Muscle of back (tissue), 11 donors: ENCODE data around the gene GTPBP3. TPM values are rescaled to one million over a fixed set of nuclear protein-coding genes. Genes with fewer than 3 reads are reported as not detected.
"Not testable (repeated sequence)": the region's sequence is repeated elsewhere in the genome, so short reads cannot be mapped to it uniquely, and the experiment has no call there.

ENCODE experiments used
- DNase-seq, 3 donors: peaks; one replicate each; pipeline versions ENCODE4 v3.0.0 to v3.0.0-alpha.2; 2013
- polyA plus RNA-seq, 10 donors: library from polyadenylated mRNA; unstranded; fragments of 120-200 nt; gene quantifications; one replicate each; pipeline ENCODE4 v1.2.1, GENCODE V29; 2013; ENCODE audit not compliant: insufficient read length in 10 of 10

Gene GTPBP3
- polyA plus RNA-seq, 10 donors: 8.4 to 19.4 (median 11.5) TPM

- DNase-seq: no peak
These were observed 4.0 kb downstream of the GTPBP3 start for GRCh38 chr19:17341386-17341785.

DNA sequence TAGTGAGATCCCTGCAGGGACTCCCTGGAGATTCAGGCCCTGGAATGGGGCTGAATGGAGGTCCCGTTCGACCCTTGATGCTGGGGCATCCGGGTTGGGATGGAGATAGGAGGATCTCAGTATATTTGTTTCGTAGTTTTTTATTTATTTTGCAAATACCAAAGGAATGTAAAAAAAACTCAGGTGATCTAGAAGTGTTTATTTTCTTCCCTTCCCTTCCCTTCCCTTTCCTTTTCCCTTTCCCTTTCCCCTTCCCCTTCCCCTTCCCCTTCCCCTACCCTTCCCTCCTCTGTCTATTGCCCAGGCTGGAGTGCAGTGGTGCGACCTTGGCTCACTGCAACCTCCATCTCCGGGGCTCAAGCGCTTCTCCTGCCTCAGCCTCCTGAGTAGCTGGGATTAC, 4.5 kb downstream of the GTPBP3 start:
- DNase-seq: no peak

- DNase-seq: peak in 2 of 3 donors; percentile 79 to 81
These were observed 8.8 kb downstream of the GTPBP3 start for GRCh38 chr19:17346109-17346671.

- peak in 1 of 3 donors; percentile 50 for DNase-seq
These were observed 10.0 kb downstream of the GTPBP3 start for GRCh38 chr19:17347361-17347760.

DNA sequence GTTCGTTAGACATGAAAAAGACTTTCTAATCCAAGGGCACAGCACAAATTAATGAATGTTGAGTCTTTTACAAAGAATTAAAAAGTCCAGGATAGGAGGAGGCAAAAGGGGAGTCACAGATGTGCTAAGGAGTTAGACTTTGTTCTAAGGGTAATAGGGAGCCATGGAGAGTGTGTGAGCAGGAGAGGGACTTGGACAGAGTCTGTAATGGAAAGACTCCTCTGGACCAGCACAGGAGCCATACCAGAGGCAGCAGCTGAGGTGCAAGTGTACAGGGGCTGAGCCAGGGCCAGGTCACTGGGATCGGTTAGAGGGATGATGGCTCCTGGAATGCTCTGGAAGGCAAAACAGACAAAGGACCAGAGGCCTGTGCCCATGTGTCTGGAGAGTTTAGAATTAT, 10.5 kb downstream of the GTPBP3 start:
- DNase-seq: peak in 1 of 3 donors; percentile 7

DNA sequence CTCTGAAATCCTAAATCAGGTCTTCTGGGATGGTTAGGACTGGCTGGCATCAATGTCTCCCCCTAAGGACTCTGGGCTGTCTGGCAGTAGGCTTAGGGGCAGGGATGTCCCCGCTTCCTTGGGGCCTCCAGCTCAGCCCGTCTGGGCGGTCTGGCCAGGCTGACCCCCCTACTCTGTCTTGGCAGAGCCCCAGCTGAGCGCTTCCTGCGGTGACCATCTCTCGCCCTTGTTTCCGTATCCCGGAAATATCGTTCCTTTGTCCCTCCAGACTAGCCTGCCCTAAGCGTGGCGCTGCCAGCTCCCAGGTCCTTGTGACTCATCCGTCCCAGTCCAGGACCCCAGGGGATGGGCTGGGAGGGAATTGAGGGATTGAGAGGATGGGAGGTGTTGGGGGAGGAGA, 11.3 kb downstream of the GTPBP3 start:
- DNase-seq: peak in 2 of 3 donors; percentile 71 to 79

GRCh38 chr19:17351815-17352435, 14.6 kb downstream of the GTPBP3 start:
- no peak for DNase-seq

- no peak for DNase-seq
These were observed 15.4 kb downstream of the GTPBP3 start for GRCh38 chr19:17352608-17353280.

- DNase-seq: no peak
These were observed 16.0 kb downstream of the GTPBP3 start for GRCh38 chr19:17353386-17353785.

DNA sequence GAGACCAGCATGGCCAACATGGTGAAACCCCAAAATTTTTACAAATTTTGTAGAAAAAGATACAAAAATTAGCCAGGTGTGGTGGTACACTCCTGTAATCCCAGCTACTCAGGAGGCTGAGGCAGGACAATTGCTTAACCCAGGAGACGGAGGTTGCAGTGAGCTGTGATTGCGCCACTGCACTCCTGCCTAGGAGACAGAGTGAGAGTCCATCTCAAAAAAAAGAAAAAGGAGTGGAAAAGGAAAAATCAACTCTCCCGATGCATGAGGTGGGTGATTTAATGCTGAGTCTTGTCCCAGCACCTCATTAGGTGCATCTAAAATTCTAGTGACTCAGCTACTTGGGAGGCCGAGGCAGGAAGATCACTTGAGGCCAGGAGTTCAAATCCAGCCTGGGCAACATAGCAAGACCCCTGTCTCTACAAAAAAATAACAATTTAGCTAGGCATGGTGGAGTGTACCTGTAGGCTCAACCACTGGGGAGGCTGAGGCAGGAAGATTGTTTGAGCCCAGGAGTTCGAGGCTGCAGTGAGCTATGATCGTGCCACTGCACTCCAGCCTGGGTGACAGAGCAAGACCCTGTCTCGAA, 19.8 kb downstream of the GTPBP3 start:
- no peak for DNase-seq

DNA sequence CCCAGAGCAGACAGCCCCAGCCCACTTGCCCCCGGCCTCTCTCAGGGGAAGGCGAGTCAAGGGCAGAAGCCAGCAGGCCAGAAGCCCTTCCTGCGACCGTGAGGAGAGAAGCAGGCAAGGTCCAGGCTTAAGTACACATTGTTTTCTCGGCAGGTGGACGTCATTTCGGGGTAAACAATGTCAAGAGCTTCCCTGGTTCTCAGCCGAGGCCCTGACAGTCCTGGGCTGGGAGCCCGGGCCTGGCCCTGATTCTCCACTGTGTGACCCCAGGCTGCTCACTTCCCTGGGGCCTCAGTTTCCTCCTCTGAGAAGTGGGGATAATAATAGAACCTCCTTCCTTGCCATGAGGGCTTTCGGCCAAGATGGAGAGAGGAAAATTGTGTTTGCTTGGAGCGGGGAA, 20.4 kb downstream of the GTPBP3 start:
- no peak for DNase-seq

- no peak for DNase-seq
These were observed 21.0 kb downstream of the GTPBP3 start for GRCh38 chr19:17358395-17358794.

GRCh38 chr19:17359905-17360800, 22.8 kb downstream of the GTPBP3 start:
- no peak for DNase-seq

GRCh38 chr19:17363852-17364605, 26.7 kb downstream of the GTPBP3 start:
- DNase-seq: not testable (repeated sequence)

DNA sequence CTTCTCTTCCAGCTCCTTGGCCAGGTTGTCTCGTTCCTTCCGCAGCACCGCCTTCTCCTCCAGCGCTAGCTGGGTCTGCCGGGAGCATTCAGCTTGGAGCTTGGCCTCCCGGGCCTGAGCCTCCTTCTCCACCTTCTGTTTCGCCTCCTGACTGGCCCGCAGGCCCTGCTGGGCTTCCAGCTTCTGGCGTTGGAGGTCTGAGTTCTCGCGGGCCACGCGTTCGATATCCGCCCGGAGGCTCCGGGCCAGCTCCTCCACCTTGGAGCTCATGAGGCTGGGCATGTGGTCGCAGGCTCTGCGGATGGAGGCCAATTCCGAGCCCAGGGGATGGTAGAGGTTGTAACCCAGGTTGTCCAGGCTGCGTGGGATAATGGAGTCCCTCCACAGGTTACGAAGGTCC, 28.0 kb downstream of the GTPBP3 start:
- DNase-seq: no peak

DNA sequence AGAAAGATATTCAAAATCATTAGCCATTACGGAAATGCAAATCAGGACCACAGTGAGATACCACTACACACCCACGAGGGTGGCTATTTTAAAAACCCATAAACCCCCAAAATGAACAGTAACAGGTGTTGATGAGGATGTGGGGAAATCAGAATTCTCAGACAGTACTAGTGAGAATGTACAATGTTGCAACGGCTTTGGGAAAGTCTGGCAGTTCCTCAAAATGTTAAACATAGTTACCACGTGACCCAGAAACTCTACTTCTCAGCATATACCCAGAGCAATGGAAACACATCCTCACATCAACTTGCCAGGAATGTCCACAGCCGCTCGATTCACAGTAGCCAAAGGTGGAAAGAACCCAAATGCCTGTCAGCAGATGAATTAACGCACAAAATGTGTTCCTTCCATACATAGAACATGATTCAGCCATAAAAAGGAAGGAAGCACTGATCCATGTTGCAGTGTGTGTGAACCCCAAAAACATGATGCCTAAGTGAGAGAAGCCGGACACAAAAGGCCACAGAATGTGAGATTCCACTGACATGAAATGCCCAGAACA, 32.8 kb downstream of the GTPBP3 start:
- DNase-seq: peak in 1 of 3 donors; percentile 63

GRCh38 chr19:17376935-17377600, 39.7 kb downstream of the GTPBP3 start, which contains the start of gene PLVAP:
PLVAP (minus strand) TSS chr19:17377342; CDS start chr19:17377288, 54 bp downstream.
- no peak for DNase-seq

GRCh38 chr19:17378271-17378670, 40.9 kb downstream of the GTPBP3 start:
- no peak for DNase-seq

DNA sequence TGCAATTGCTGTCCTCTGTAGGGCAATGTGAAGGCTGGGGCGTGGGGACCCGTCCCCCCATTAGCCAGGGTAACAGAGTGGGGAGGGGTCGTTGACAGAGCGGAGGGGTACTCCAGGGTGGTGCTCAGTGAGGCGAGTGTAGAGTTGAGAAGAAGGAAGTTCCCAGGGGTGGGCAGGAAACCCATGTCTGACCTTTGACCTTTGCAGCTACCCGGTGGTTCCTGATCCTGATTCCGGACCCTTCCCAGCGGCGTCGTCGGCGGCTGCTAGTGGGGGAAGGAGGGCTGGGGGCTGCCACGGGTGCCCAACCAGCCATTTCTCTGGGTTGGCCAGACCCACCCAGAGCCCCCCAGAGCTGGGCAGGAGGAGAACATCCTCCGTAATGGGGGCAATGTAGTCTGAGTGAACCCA, 41.9 kb downstream of the GTPBP3 start:
- peak in 1 of 3 donors; percentile 54 for DNase-seq
